Esophagus muscularis mucosa (tissue), 4 donors: ENCODE measurements around the gene CCL11. TPM values are rescaled to one million over a fixed set of nuclear protein-coding genes. Genes with fewer than 3 reads are reported as not detected.

ENCODE experiments used
- DNase-seq: peaks from one replicate; pipeline ENCODE4 v3.0.0-alpha.2; 2017; ENCODE audit errors: extremely low spot score
- H3K27ac ChIP-seq, 4 donors: fragments of 200-600 bp; sonication (generic); replicated peaks in 1 of 4; 1 replicate in 3 of 4; 2 replicates in 1 of 4; pipeline ENCODE4 v1.5.1; 2016 to 2019; ENCODE audit warnings: mild to moderate bottlenecking in 1 of 4
- H3K27me3 ChIP-seq, 4 donors: fragments of 200-600 bp; sonication (generic); one replicate each; pipeline versions ENCODE4 v1.5.1 to v1.6.0; 2016 to 2019
- H3K36me3 ChIP-seq, 4 donors: fragments of 200-600 bp; sonication (generic); one replicate each; pipeline ENCODE4 v1.5.1; 2016 to 2019
- H3K4me1 ChIP-seq, 4 donors: fragments of 200-600 bp; sonication (generic); one replicate each; pipeline ENCODE4 v1.5.1; 2016 to 2019
- H3K4me3 ChIP-seq, 4 donors: fragments of 200-600 bp; sonication (generic); 1 replicate in 2 of 4; 2 replicates in 2 of 4; pipeline ENCODE4 v1.5.1; 2016 to 2019; ENCODE audit warnings: mild to moderate bottlenecking in 4 of 4, moderate library complexity in 1 of 4
- H3K9me3 ChIP-seq, 4 donors: fragments of 200-600 bp; sonication (generic); 1 replicate in 3 of 4; 2 replicates in 1 of 4; pipeline ENCODE4 v1.5.1; 2016 to 2019
- CTCF ChIP-seq, 3 experiments: fragments of 200-600 bp in 2 of 3; fragments of 450-650 bp in 1 of 3; sonication (generic) in 2 of 3; IDR thresholded peaks; one replicate each; pipeline ENCODE4 v1.5.1; 2017 to 2019; ENCODE audit warnings: antibody characterized with exemption in 3 of 3, mild to moderate bottlenecking in 2 of 3, moderate library complexity in 1 of 3
- EP300 ChIP-seq: sonication (generic); formaldehyde crosslinking; IDR thresholded peaks from one replicate; pipeline ENCODE4 v1.6.1; 2017; ENCODE audit warnings: antibody characterized with exemption
- POLR2A ChIP-seq: fragments of 450-650 bp; IDR thresholded peaks from one replicate; pipeline ENCODE4 v1.6.1; 2017; ENCODE audit warnings: antibody characterized with exemption, moderate library complexity, mild to moderate bottlenecking, low read depth
- POLR2AphosphoS5 ChIP-seq, 2 donors: sonication (generic); formaldehyde crosslinking; IDR thresholded peaks; one replicate each; pipeline ENCODE4 v1.6.1; 2017; ENCODE audit warnings: antibody characterized with exemption in 2 of 2
- WGBS: methylation state at CpG from one replicate; pipeline ENCODE4 v1.1.5; 2018; 5-methylcytosine and 5-hydroxymethylcytosine counted together
- intact Hi-C: fragments of 100-400 bp; cut with DNase I; formaldehyde crosslinking; loops from one replicate; pipeline ENCODE4 v1.15.1; 2023
- total RNA-seq, 4 donors: library from RNA; depleted of rRNA; stranded (reverse); fragments of >200 nt; gene quantifications; one replicate each; pipeline versions ENCODE4 v1.1.0 to v1.2.1, GENCODE V29; 2016

Gene CCL11
- total RNA-seq, 4 donors from 2014 or later = 2.0 to 8.8 (median 6.6) TPM

- H3K9me3 ChIP-seq = no peaks in the 10 kb centered on the region
- H3K27me3 ChIP-seq = no peaks in the 10 kb centered on the region
- H3K27ac ChIP-seq = no peak overlapping the region
- no peak for TF ChIP-seq CTCF (IDR thresholded peaks at IDR 0.05)
- no peak for TF ChIP-seq POLR2AphosphoS5 (IDR thresholded peaks at IDR 0.05)
- TF ChIP-seq EP300 = no peak
- no peak for TF ChIP-seq POLR2A
- H3K4me1 ChIP-seq = no peaks in the 10 kb centered on the region
- 37% methylated on average over 3 of the region's 3 CpGs for WGBS
- intact Hi-C loops = loop anchor here (10.0 kb wide), 1 partner anchor 61 kb away; no protein-coding TSS in a partner anchor
- DNase-seq = no peak
- H3K36me3 ChIP-seq = no peaks in the 10 kb centered on the region
- H3K4me3 ChIP-seq = no peak overlapping the region
Measured at GRCh38 chr17:34265711-34266110, 19.8 kb upstream of the CCL11 start.

- 24% methylated on average over 1 of the region's 1 CpG for WGBS
- Histone ChIP-seq H3K27me3 (no peaks in the 10 kb centered on the region), H3K27ac (no peak within 1 kb of the TSS), H3K4me3 (no peak within 1 kb of the TSS), H3K36me3 (no peaks in the 10 kb centered on the region), H3K4me1 (peaks cover 0 to 5% (median 0%) of the 10 kb centered on the region in 4 donors), H3K9me3 (no peaks in the 10 kb centered on the region)
- intact Hi-C loops = loop anchor here (10.0 kb wide), 1 partner anchor 65 kb away; no protein-coding TSS in a partner anchor
- DNase-seq = no peak
- TF ChIP-seq POLR2AphosphoS5 (IDR thresholded peaks at IDR 0.05) (no peak), POLR2A (no peak), CTCF (IDR thresholded peaks at IDR 0.05) (no peak)
Measured at GRCh38 chr17:34269969-34270368, 15.6 kb upstream of the CCL11 start, which contains the start of gene CCL7. Gene CCL7 (plus strand): TSS chr17:34270221. CDS start chr17:34270291, 70 bp downstream.

- H3K4me3 ChIP-seq = no peak overlapping the region
- peaks cover 0 to 5% (median 0%) of the 10 kb centered on the region in 4 donors for H3K4me1 ChIP-seq
- no peak for TF ChIP-seq POLR2A
- no peak for TF ChIP-seq CTCF (IDR thresholded peaks at IDR 0.05)
- TF ChIP-seq POLR2AphosphoS5 (IDR thresholded peaks at IDR 0.05) = no peak
- no peak for TF ChIP-seq EP300
- no peaks in the 10 kb centered on the region for H3K9me3 ChIP-seq
- intact Hi-C loops = no loop called here
- H3K27me3 ChIP-seq = no peaks in the 10 kb centered on the region
- no peak overlapping the region for H3K27ac ChIP-seq
- no peaks in the 10 kb centered on the region for H3K36me3 ChIP-seq
- WGBS = 0% methylated on average over 1 of the region's 1 CpG
- DNase-seq = no peak
Measured at GRCh38 chr17:34275881-34276280, 9.7 kb upstream of the CCL11 start.

- TF ChIP-seq POLR2A = no peak
- TF ChIP-seq EP300 = no peak
- no peak for TF ChIP-seq CTCF (IDR thresholded peaks at IDR 0.05)
- no peak for TF ChIP-seq POLR2AphosphoS5 (IDR thresholded peaks at IDR 0.05)
- no peak overlapping the region for H3K4me3 ChIP-seq
- H3K27ac ChIP-seq = no peak overlapping the region
- no peaks in the 10 kb centered on the region for H3K27me3 ChIP-seq
- DNase-seq = no peak
- no peaks in the 10 kb centered on the region for H3K9me3 ChIP-seq
- intact Hi-C loops = no loop called here
- whole genome bisulfite sequencing = 76% methylated on average over 4 of the region's 4 CpGs
- peaks cover 0 to 5% (median 0%) of the 10 kb centered on the region in 4 donors for H3K4me1 ChIP-seq
- H3K36me3 ChIP-seq = no peaks in the 10 kb centered on the region
Measured at GRCh38 chr17:34276826-34277225, 8.7 kb upstream of the CCL11 start.

- no peak for DNase-seq
- H3K27ac ChIP-seq = no peak overlapping the region
- H3K27me3 ChIP-seq = no peaks in the 10 kb centered on the region
- no peak overlapping the region for H3K4me3 ChIP-seq
- TF ChIP-seq EP300 (no peak), CTCF (IDR thresholded peaks at IDR 0.05) (no peak), POLR2A (no peak)
- no peaks in the 10 kb centered on the region for H3K36me3 ChIP-seq
- H3K9me3 ChIP-seq = no peaks in the 10 kb centered on the region
- intact Hi-C loops = no loop called here
- 59% methylated on average over 6 of the region's 6 CpGs for WGBS
- no peaks in the 10 kb centered on the region for H3K4me1 ChIP-seq
Measured at GRCh38 chr17:34283571-34283970, 2.0 kb upstream of the CCL11 start.
